Psoas muscle (tissue), 8 donors: ENCODE results near the gene MRAS. TPM values are rescaled to one million over a fixed set of nuclear protein-coding genes. Genes with fewer than 3 reads are reported as not detected.
A peak's percentile ranks its signal among the peaks of the same experiment; 100 is the strongest.

Experiments
- ATAC-seq, 4 donors: fragments of 200-7000 bp; cut with Tn5 transposase; one replicate each; pipeline ENCODE4 v1.9.1; 2020; ENCODE audit warnings: moderate library complexity in 3 of 4, mild to moderate bottlenecking in 2 of 4
- DNase-seq, 2 donors: peaks; one replicate each; pipeline ENCODE4 v3.0.0-alpha.2; 2020
- H3K27ac ChIP-seq: fragments of 200-600 bp; one replicate; pipeline ENCODE4 v1.8.0; 2022
- H3K27me3 ChIP-seq, 3 donors: fragments of 200-600 bp in 1 of 3; one replicate each; pipeline versions ENCODE4 v1.6.1 to v1.8.0; 2013 to 2022; ENCODE audit warnings: low read length in 2 of 3, mild to moderate bottlenecking in 2 of 3, moderate library complexity in 1 of 3; ENCODE audit not compliant: insufficient read depth in 3 of 3
- H3K36me3 ChIP-seq, 2 donors: fragments of 200-600 bp in 1 of 2; one replicate each; pipeline versions ENCODE4 v1.6.1 to v1.8.0; 2013 to 2022; ENCODE audit warnings: low read depth in 1 of 2, mild to moderate bottlenecking in 1 of 2, moderate library complexity in 1 of 2; ENCODE audit not compliant: insufficient read depth in 1 of 2
- H3K4me1 ChIP-seq: fragments of 200-600 bp; one replicate; pipeline ENCODE4 v1.8.0; 2022
- H3K4me3 ChIP-seq: fragments of 200-600 bp; one replicate; pipeline ENCODE4 v1.8.0; 2022; ENCODE audit warnings: mild to moderate bottlenecking
- H3K9me3 ChIP-seq: fragments of 200-600 bp; one replicate; pipeline ENCODE4 v1.8.0; 2022
- CTCF ChIP-seq: fragments of 200-600 bp; IDR thresholded peaks from one replicate; pipeline ENCODE4 v1.8.0; 2022; ENCODE audit warnings: antibody characterized with exemption
- WGBS, 3 donors: extraction: QIAGEN DNeasy Blood & Tissue Kit; methylation state at CpG; one replicate each; pipeline versions ENCODE4 v1.1.6 to v1.1.7; 2013; 5-methylcytosine and 5-hydroxymethylcytosine counted together
- intact Hi-C, 2 donors: fragments of 100-400 bp; cut with DNase I; formaldehyde crosslinking; loops; one replicate each; pipeline versions ENCODE4 v1.11.0 to v1.14.2; 2022
- polyA plus RNA-seq, 3 donors: library from polyadenylated mRNA; stranded (reverse); fragments of 200-250 nt; gene quantifications; one replicate each; pipeline ENCODE4 v1.2.3, GENCODE V29; 2013
- total RNA-seq, 4 donors: library from RNA; stranded (reverse); fragmentation: NEBNext Ultra II Directional in 2 of 4; extraction: Animal tissue kit (Norgen Biotek cat#: 25700) in 2 of 4; gene quantifications; one replicate each; pipeline versions ENCODE4 v1.2.1 to v1.2.4, GENCODE V29; 2021 to 2023
- donor health status: healthy with polysubstance abuse.
- donor health status: DM: no; HTN: no; CAD: no; lungs with moderate emphysema.
- donor health status: Bipolar disorder and iron deficiency.
- donor health status: healthy.
- donor health status: DM: yes; HTN: yes; CAD: no.
- donor health status: DM: no; HTN: no; CAD: no.
- donor health status: DM: no; HTN: no; CAD: no.
- donor health status: DM: yes; HTN: yes; CAD: no.

The MRAS gene
- total and polyA plus RNA-seq, 7 donors: 43.8 to 166 (median 107) TPM

DNA sequence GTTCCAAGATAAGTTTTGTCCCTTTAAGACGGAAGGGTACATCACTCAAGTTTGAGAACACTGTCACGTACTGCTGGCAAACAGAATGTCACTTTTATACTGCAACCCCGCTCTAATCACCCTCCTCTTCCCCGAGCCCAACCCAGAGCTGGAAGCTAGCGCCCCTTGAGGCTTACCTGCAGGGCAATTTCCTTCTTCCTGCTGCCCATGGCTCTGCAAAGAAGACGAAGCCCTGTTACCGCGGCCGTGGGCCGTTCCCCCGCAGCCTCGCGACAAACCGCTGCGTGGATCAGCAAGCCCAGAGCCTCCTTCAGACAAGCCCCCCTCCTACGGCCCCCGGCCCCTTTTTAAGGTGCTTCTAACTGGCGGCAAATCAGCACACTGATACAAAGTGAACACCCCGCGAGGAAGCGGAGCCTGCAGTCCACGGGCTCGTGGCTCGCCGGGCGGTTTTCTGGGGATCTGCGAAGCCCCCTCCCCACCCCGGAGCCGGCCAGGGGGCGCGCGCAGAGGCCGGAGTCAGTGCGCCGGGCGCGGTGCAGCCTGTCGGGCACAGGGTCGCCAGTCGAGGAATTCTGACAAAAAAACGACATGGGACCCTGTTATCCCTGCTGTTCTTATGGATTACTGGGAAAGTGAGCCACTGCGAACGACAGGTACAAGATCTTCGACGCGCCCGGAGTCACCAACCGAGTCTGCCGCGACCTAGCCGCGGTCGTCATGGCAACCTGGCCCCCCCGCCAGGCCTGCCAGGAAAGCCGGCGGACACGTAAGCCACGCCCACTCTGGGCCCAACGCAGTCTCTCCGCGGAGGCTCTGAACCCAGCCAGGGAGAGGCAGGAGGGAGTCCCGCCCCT is 19.0 kb upstream of the MRAS start, which contains the start of gene NME9:
Gene NME9, minus strand, starts transcription at position 725 of the 857 bp plus-strand sequence. Its CDS starts 516 bp downstream, at position 209.
- H3K27ac ChIP-seq: peak within 1 kb of the TSS; percentile 84
- H3K4me1 ChIP-seq: peaks cover 13% of the 10 kb centered on the region

GRCh38 chr3:138329984-138330293 is 18.4 kb upstream of the MRAS start:
- TF ChIP-seq CTCF: no peak
- intact Hi-C loops: loop anchor here in 1 of 2 donors (2.0 to 5.0 kb wide), 3 partner anchors 19 to 67 kb away; partner anchors contain the start of gene MRAS
- DNase-seq (no peak), ATAC-seq (no peak)
- H3K4me1 ChIP-seq: peaks cover 13% of the 10 kb centered on the region
- no peaks in the 10 kb centered on the region for H3K36me3 ChIP-seq
- no peaks in the 10 kb centered on the region for H3K9me3 ChIP-seq
- peak overlapping the region; percentile 84 for H3K27ac ChIP-seq
- peak overlapping the region; percentile 84 for H3K4me3 ChIP-seq
- no peaks in the 10 kb centered on the region for H3K27me3 ChIP-seq
- 8 to 20% (median 15%) methylated on average over 7 of the region's 7 CpGs for WGBS, 3 donors

More for the DNA sequence above, 19.0 kb upstream of the MRAS start, which contains the start of gene NME9:
- DNase-seq (peak; percentile 86 to 92), ATAC-seq (peak; percentile 85 to 88 (median 88))
- H3K9me3 ChIP-seq: no peaks in the 10 kb centered on the region
- WGBS, 3 donors: 0 to 1% (median 1%) methylated on average over 55 to 62 of the region's 62 CpGs
- H3K27me3 ChIP-seq: no peaks in the 10 kb centered on the region
- H3K4me3 ChIP-seq: peak within 1 kb of the TSS; percentile 84
- intact Hi-C loops: loop anchor here in 1 of 2 donors (2.0 kb wide), 1 partner anchor 67 kb away; no protein-coding TSS in a partner anchor
- no peaks in the 10 kb centered on the region for H3K36me3 ChIP-seq
- TF ChIP-seq CTCF: peak; percentile 62

- H3K36me3 ChIP-seq: no peaks in the 10 kb centered on the region
- peak overlapping the region; percentile 84 for H3K27ac ChIP-seq
- intact Hi-C loops: loop anchor here in 1 of 2 donors (2.0 to 5.0 kb wide), 2 partner anchors 17 to 66 kb away; partner anchors contain the start of gene MRAS
- H3K27me3 ChIP-seq: no peaks in the 10 kb centered on the region
- peak; percentile 38 for TF ChIP-seq CTCF
- H3K4me3 ChIP-seq: peak overlapping the region; percentile 84
- H3K9me3 ChIP-seq: no peaks in the 10 kb centered on the region
- peaks cover 13% of the 10 kb centered on the region for H3K4me1 ChIP-seq
- 43 to 69% (median 59%) methylated on average over 6 of the region's 6 CpGs for WGBS, 3 donors
- DNase-seq: peak; percentile 30 to 71
- ATAC-seq: peak; percentile 78 to 83 (median 80)
Measured at GRCh38 chr3:138331143-138331894, 17.1 kb upstream of the MRAS start.

GRCh38 chr3:138332472-138333073 is 15.8 kb upstream of the MRAS start:
- H3K4me3 ChIP-seq: no peak overlapping the region
- WGBS, 3 donors: 53 to 61% (median 55%) methylated on average over 4 of the region's 4 CpGs
- ATAC-seq: no peak
- intact Hi-C loops: loop anchor here in 1 of 2 donors (5.0 kb wide), 1 partner anchor 65 kb away; no protein-coding TSS in a partner anchor
- H3K4me1 ChIP-seq: peaks cover 13% of the 10 kb centered on the region
- no peaks in the 10 kb centered on the region for H3K9me3 ChIP-seq
- no peak for DNase-seq
- peak; percentile 65 for TF ChIP-seq CTCF
- H3K36me3 ChIP-seq: no peaks in the 10 kb centered on the region
- no peaks in the 10 kb centered on the region for H3K27me3 ChIP-seq
- peak overlapping the region; percentile 84 for H3K27ac ChIP-seq
